HEK293 (cell line): ENCODE data around the gene MVB12B.

ENCODE experiments used
- CTCF ChIA-PET: fragments of 350-600 bp; formaldehyde crosslinking; extraction: SDS; loops from one replicate; lab custom pipeline; 2021; ENCODE audit warnings: antibody characterized with exemption; lab: Yijun Ruan, JAX
- POLR2A ChIA-PET: fragments of 300-600 bp; formaldehyde crosslinking; extraction: SDS; loops from one replicate; lab custom pipeline; 2020; ENCODE audit warnings: antibody characterized with exemption, inconsistent platforms; lab: Yijun Ruan, JAX
- H3K27ac ChIP-seq: fragments of 200-500 bp; sonication (Bioruptor generic); 2 replicates; pipeline ENCODE4 v1.5.1; 2014; ENCODE audit warnings: low read depth, low read length, control low read depth, inconsistent platforms; ENCODE audit errors: extremely low read depth
- H3K36me3 ChIP-seq, 2 experiments: fragments of 200-500 bp in 1 of 2; sonication (Bioruptor generic) in 1 of 2; 1 replicate in 1 of 2; 2 replicates in 1 of 2; pipeline ENCODE4 v1.5.1; 2014 to 2017; ENCODE audit warnings: inconsistent platforms in 2 of 2, low read length in 2 of 2; ENCODE audit not compliant: control insufficient read depth in 2 of 2, insufficient read depth in 1 of 2
- H3K4me1 ChIP-seq: fragments of 200-500 bp; sonication (Bioruptor generic); 2 replicates; pipeline ENCODE4 v1.5.1; 2014; ENCODE audit warnings: mild to moderate bottlenecking, low read length, inconsistent platforms; ENCODE audit not compliant: control insufficient read depth, insufficient read depth
- H3K4me3 ChIP-seq: 2 replicates; pipeline ENCODE4 v1.5.1; 2011; ENCODE audit warnings: low read depth, mild to moderate bottlenecking, control low read depth, low read length, moderate library complexity
- H3K9me3 ChIP-seq: fragments of 200-500 bp; sonication (Bioruptor generic); 2 replicates; pipeline ENCODE4 v1.5.1; 2014; ENCODE audit warnings: low read depth, low read length, inconsistent platforms; ENCODE audit not compliant: control insufficient read depth, insufficient read depth
- HOXC10 ChIP-seq: sonication (generic); formaldehyde crosslinking; IDR thresholded peaks from 2 replicates; pipeline ENCODE4 v1.8.1; 2023; ENCODE audit warnings: mild to moderate bottlenecking, missing genetic modification reagents
- KLF1 ChIP-seq: fragments of 450-650 bp; formaldehyde crosslinking; IDR thresholded peaks from 2 replicates; pipeline ENCODE4 v1.5.1; 2016; ENCODE audit warnings: missing biosample characterization, missing genetic modification characterization
- KLF17 ChIP-seq: fragments of 450-650 bp; formaldehyde crosslinking; IDR thresholded peaks from 2 replicates; pipeline ENCODE4 v1.5.1; 2016; ENCODE audit warnings: missing biosample characterization, missing genetic modification characterization
- SCRT1 ChIP-seq: fragments of 450-650 bp; formaldehyde crosslinking; IDR thresholded peaks from 2 replicates; pipeline ENCODE4 v1.5.1; 2016; ENCODE audit warnings: missing biosample characterization, missing genetic modification characterization, borderline replicate concordance
- SP7 ChIP-seq: fragments of 450-650 bp; formaldehyde crosslinking; IDR thresholded peaks from 2 replicates; pipeline ENCODE4 v1.5.1; 2016; ENCODE audit warnings: missing biosample characterization, missing genetic modification characterization
- ZNF114 ChIP-seq: fragments of 450-650 bp; formaldehyde crosslinking; IDR thresholded peaks from 2 replicates; pipeline ENCODE4 v1.5.0; 2017; ENCODE audit warnings: missing biosample characterization, missing genetic modification characterization
- ZNF132 ChIP-seq: fragments of 450-650 bp; formaldehyde crosslinking; IDR thresholded peaks from 2 replicates; pipeline ENCODE4 v1.5.1; 2017; ENCODE audit warnings: missing biosample characterization, missing genetic modification characterization, borderline replicate concordance
- ZNF146 ChIP-seq: fragments of 450-650 bp; formaldehyde crosslinking; IDR thresholded peaks from 2 replicates; pipeline ENCODE4 v1.5.1; 2016; ENCODE audit warnings: missing biosample characterization, missing genetic modification characterization
- ZNF16 ChIP-seq: fragments of 450-650 bp; formaldehyde crosslinking; IDR thresholded peaks from 2 replicates; pipeline ENCODE4 v1.5.1; 2016; ENCODE audit warnings: low read depth, missing biosample characterization, missing genetic modification characterization
- ZNF2 ChIP-seq: fragments of 450-650 bp; formaldehyde crosslinking; IDR thresholded peaks from 2 replicates; pipeline ENCODE4 v1.5.1; 2016; ENCODE audit warnings: missing biosample characterization, missing genetic modification characterization
- ZNF266 ChIP-seq: fragments of 450-650 bp; formaldehyde crosslinking; IDR thresholded peaks from 2 replicates; pipeline ENCODE4 v1.5.1; 2016; ENCODE audit warnings: missing biosample characterization, missing genetic modification characterization, low read depth
- ZNF274 ChIP-seq, 2 experiments: fragments of 200-500 bp in 1 of 2; fragments of 450-650 bp in 1 of 2; sonication (Bioruptor generic) in 1 of 2; formaldehyde crosslinking in 1 of 2; IDR thresholded peaks; 2 replicates each; pipeline versions ENCODE4 v1.5.1 to v1.6.1; 2014 to 2016; ENCODE audit warnings: borderline replicate concordance in 1 of 2, inconsistent platforms in 1 of 2, low read length in 1 of 2, missing biosample characterization in 1 of 2, missing genetic modification characterization in 1 of 2
- ZNF366 ChIP-seq: fragments of 450-650 bp; formaldehyde crosslinking; conservative IDR thresholded peaks from 2 replicates; pipeline ENCODE4 v1.5.1; 2016; ENCODE audit warnings: missing biosample characterization, missing genetic modification characterization
- ZNF394 ChIP-seq: fragments of 450-650 bp; formaldehyde crosslinking; IDR thresholded peaks from 2 replicates; pipeline ENCODE4 v1.5.1; 2016; ENCODE audit warnings: missing biosample characterization, missing genetic modification characterization, mild to moderate bottlenecking, moderate library complexity, borderline replicate concordance
- ZNF404 ChIP-seq: fragments of 450-650 bp; formaldehyde crosslinking; IDR thresholded peaks from 2 replicates; pipeline ENCODE4 v1.5.1; 2017; ENCODE audit warnings: missing biosample characterization, missing genetic modification characterization
- ZNF449 ChIP-seq: fragments of 450-650 bp; formaldehyde crosslinking; IDR thresholded peaks from 2 replicates; pipeline ENCODE4 v1.5.1; 2017; ENCODE audit warnings: missing biosample characterization, mild to moderate bottlenecking, missing genetic modification characterization, moderate library complexity
- ZNF48 ChIP-seq: fragments of 450-650 bp; formaldehyde crosslinking; IDR thresholded peaks from 2 replicates; pipeline ENCODE4 v1.5.1; 2016; ENCODE audit warnings: missing biosample characterization, missing genetic modification characterization
- ZNF571 ChIP-seq: fragments of 450-650 bp; formaldehyde crosslinking; IDR thresholded peaks from 2 replicates; pipeline ENCODE4 v1.5.0; 2017; ENCODE audit warnings: missing biosample characterization, missing genetic modification characterization
- ZNF585B ChIP-seq: fragments of 450-650 bp; formaldehyde crosslinking; IDR thresholded peaks from 2 replicates; pipeline ENCODE4 v1.5.1; 2016; ENCODE audit warnings: missing biosample characterization, missing genetic modification characterization
- ZNF624 ChIP-seq: fragments of 450-650 bp; formaldehyde crosslinking; IDR thresholded peaks from 2 replicates; pipeline ENCODE4 v1.5.1; 2017; ENCODE audit warnings: missing biosample characterization, missing genetic modification characterization
- ZNF76 ChIP-seq: fragments of 450-650 bp; formaldehyde crosslinking; IDR thresholded peaks from 2 replicates; pipeline ENCODE4; 2016; ENCODE audit warnings: low read depth, missing biosample characterization, missing genetic modification characterization, borderline replicate concordance
- ZNF776 ChIP-seq: fragments of 450-650 bp; formaldehyde crosslinking; IDR thresholded peaks from 2 replicates; pipeline ENCODE4 v1.5.0; 2017; ENCODE audit warnings: missing biosample characterization, missing genetic modification characterization, borderline replicate concordance
- TF ChIP-seq, protein P1 (sequence below): fragments of 450-650 bp; formaldehyde crosslinking; IDR thresholded peaks from 2 replicates; pipeline ENCODE4 v1.5.1; 2016; ENCODE audit warnings: missing biosample characterization, missing genetic modification characterization, borderline replicate concordance

MVB12B gene

GRCh38 chr9:126439402-126439765 is 112.8 kb downstream of the MVB12B start:
- no peaks in the 10 kb centered on the region for H3K36me3 ChIP-seq
- ChIA-PET POLR2A (no interaction called here), CTCF (interaction anchor here (1.1 to 3.9 kb wide), 2 partner anchors 52 to 146 kb away, joined by 3 to 13 read pairs; no protein-coding TSS in a partner anchor)
- no peak overlapping the region for H3K27ac ChIP-seq
- no peak overlapping the region for H3K4me3 ChIP-seq
- no peaks in the 10 kb centered on the region for H3K4me1 ChIP-seq
- TF ChIP-seq ZNF16 (tag by site-specific recombination) (no peak), ZNF146 (tag by site-specific recombination) (no peak), ZNF48 (tag by site-specific recombination) (no peak), HOXC10 (no peak), KLF17 (no peak)
- TF ChIP-seq, all 188 proteins: peak for 0
- no peaks in the 10 kb centered on the region for H3K9me3 ChIP-seq

GRCh38 chr9:126439883-126440653 is 113.4 kb downstream of the MVB12B start:
- no peak overlapping the region for H3K27ac ChIP-seq
- no peak for TF ChIP-seq ZNF274 (IDR thresholded peaks at IDR 0.05; ENCODE audit: low read length)
- no peak for TF ChIP-seq ZNF274 (tag by site-specific recombination; IDR thresholded peaks at IDR 0.05; ENCODE audit: borderline replicate concordance)
- no peak for TF ChIP-seq ZNF585B
- TF ChIP-seq SCRT1 (tag by site-specific recombination): no peak
- no peak for TF ChIP-seq ZNF132 (tag by site-specific recombination)
- TF ChIP-seq ZNF404 (tag by site-specific recombination): no peak
- TF ChIP-seq ZNF114 (tag by site-specific recombination): no peak
- no peak for TF ChIP-seq HOXC10
- no peak for TF ChIP-seq ZNF266
- TF ChIP-seq ZNF2 (tag by site-specific recombination): no peak
- no peak for TF ChIP-seq ZNF394 (tag by site-specific recombination)
- no peak for TF ChIP-seq SP7 (tag by site-specific recombination)
- TF ChIP-seq ZNF449: no peak
- TF ChIP-seq ZNF624 (tag by site-specific recombination): no peak
- no peak for TF ChIP-seq ZNF776 (tag by site-specific recombination)
- no peak for TF ChIP-seq ZNF366
- TF ChIP-seq ZNF571 (tag by site-specific recombination): no peak
- TF ChIP-seq, protein P1, sequence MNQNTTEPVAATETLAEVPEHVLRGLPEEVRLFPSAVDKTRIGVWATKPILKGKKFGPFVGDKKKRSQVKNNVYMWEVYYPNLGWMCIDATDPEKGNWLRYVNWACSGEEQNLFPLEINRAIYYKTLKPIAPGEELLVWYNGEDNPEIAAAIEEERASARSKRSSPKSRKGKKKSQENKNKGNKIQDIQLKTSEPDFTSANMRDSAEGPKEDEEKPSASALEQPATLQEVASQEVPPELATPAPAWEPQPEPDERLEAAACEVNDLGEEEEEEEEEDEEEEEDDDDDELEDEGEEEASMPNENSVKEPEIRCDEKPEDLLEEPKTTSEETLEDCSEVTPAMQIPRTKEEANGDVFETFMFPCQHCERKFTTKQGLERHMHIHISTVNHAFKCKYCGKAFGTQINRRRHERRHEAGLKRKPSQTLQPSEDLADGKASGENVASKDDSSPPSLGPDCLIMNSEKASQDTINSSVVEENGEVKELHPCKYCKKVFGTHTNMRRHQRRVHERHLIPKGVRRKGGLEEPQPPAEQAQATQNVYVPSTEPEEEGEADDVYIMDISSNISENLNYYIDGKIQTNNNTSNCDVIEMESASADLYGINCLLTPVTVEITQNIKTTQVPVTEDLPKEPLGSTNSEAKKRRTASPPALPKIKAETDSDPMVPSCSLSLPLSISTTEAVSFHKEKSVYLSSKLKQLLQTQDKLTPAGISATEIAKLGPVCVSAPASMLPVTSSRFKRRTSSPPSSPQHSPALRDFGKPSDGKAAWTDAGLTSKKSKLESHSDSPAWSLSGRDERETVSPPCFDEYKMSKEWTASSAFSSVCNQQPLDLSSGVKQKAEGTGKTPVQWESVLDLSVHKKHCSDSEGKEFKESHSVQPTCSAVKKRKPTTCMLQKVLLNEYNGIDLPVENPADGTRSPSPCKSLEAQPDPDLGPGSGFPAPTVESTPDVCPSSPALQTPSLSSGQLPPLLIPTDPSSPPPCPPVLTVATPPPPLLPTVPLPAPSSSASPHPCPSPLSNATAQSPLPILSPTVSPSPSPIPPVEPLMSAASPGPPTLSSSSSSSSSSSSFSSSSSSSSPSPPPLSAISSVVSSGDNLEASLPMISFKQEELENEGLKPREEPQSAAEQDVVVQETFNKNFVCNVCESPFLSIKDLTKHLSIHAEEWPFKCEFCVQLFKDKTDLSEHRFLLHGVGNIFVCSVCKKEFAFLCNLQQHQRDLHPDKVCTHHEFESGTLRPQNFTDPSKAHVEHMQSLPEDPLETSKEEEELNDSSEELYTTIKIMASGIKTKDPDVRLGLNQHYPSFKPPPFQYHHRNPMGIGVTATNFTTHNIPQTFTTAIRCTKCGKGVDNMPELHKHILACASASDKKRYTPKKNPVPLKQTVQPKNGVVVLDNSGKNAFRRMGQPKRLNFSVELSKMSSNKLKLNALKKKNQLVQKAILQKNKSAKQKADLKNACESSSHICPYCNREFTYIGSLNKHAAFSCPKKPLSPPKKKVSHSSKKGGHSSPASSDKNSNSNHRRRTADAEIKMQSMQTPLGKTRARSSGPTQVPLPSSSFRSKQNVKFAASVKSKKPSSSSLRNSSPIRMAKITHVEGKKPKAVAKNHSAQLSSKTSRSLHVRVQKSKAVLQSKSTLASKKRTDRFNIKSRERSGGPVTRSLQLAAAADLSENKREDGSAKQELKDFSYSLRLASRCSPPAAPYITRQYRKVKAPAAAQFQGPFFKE (tag by site-specific recombination): no peak
- TF ChIP-seq ZNF76 (tag by site-specific recombination): no peak
- TF ChIP-seq KLF1 (tag by site-specific recombination): no peak
- no peaks in the 10 kb centered on the region for H3K4me1 ChIP-seq
- ChIA-PET CTCF (interaction anchor here (0.7 to 3.9 kb wide), 2 partner anchors 51 to 1094 kb away, joined by 3 to 13 read pairs; no protein-coding TSS in a partner anchor), POLR2A (no interaction called here)
- H3K9me3 ChIP-seq: no peaks in the 10 kb centered on the region
- no peak overlapping the region for H3K4me3 ChIP-seq
- no peaks in the 10 kb centered on the region for H3K36me3 ChIP-seq
